ENCODE measurements around the gene COL23A1. TPM values are rescaled to one million over a fixed set of nuclear protein-coding genes. Genes with fewer than 3 reads are reported as not detected.
A peak's percentile ranks its signal among the peaks of the same experiment; 100 is the strongest.

Gene COL23A1
- total RNA-seq, 4 donors from 2014 or later: 0.83 to 1.8 (median 1.5) TPM

DNA sequence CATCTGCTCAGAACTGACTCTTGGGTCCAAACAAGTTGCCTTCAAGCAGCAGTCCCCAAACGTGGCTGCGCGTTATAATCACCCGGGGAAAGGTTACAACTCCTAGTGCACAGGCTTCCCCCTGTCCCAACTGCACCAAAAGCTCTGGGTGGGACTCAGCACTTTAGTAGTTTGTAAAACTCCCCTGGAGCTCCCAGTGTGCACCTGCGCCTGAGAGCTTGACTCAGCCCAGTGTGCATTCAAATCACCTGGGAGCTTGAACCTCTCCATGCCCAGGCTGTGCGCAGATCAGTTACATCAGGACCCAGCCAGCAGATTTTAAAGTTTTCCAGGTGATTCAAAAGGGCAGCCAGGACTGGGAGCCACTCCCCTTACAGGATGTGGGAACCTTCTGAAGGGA is 151.4 kb downstream of the COL23A1 start:
- H3K27ac ChIP-seq (replicated peaks in 1 of 4): no peak overlapping the region
- intact Hi-C loops (cut with DNase I): no loop called here
- DNase-seq (ENCODE audit: extremely low spot score): no peak
- peaks cover 0 to 9% (median 6%) of the 10 kb centered on the region in 4 donors for H3K4me1 ChIP-seq
- H3K36me3 ChIP-seq: no peaks in the 10 kb centered on the region
- TF ChIP-seq, protein P1, sequence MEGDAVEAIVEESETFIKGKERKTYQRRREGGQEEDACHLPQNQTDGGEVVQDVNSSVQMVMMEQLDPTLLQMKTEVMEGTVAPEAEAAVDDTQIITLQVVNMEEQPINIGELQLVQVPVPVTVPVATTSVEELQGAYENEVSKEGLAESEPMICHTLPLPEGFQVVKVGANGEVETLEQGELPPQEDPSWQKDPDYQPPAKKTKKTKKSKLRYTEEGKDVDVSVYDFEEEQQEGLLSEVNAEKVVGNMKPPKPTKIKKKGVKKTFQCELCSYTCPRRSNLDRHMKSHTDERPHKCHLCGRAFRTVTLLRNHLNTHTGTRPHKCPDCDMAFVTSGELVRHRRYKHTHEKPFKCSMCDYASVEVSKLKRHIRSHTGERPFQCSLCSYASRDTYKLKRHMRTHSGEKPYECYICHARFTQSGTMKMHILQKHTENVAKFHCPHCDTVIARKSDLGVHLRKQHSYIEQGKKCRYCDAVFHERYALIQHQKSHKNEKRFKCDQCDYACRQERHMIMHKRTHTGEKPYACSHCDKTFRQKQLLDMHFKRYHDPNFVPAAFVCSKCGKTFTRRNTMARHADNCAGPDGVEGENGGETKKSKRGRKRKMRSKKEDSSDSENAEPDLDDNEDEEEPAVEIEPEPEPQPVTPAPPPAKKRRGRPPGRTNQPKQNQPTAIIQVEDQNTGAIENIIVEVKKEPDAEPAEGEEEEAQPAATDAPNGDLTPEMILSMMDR (IDR thresholded peaks at IDR 0.05): no peak
- TF ChIP-seq POLR2AphosphoS5 (IDR thresholded peaks at IDR 0.05) (no peak), EP300 (IDR thresholded peaks at IDR 0.05) (no peak), POLR2A (IDR thresholded peaks at IDR 0.05; ENCODE audit: low read depth) (no peak)
- H3K27me3 ChIP-seq: no peaks in the 10 kb centered on the region
- no peak overlapping the region for H3K4me3 ChIP-seq
- 96% methylated on average over 4 of the region's 6 CpGs for WGBS
- no peaks in the 10 kb centered on the region for H3K9me3 ChIP-seq

DNA sequence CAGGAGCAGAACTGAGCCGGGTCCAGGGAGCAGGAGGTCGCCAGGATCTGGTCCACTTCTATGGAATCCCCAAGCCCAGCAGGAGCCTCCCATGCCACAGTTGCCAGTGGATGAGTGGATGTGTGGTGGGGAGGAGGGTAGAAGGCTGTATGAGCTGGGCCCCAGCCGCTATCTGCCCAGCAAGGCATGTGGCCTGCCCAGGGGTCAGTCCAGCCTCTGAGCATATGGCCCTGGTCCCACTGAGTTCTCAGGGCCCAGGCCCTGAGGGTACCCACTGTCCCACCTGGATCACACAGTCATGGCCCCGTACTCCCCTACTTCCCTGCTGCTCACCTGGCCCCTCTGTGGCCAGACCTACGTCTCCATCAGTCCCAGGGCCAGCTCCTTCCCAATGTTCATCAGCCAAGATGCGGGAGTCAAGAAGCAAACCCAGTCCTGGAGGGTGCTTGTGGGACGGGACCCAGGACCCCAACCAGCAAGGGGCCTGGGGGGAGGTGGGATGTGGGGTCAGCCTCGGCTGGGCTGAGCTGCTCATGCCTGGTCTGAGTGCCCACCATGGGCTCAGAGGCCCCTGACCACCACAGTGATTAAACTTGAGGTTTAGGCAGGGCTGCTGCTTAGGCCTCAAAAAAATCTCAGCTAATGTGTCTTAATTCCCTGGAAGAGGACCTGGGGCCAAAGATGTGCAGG is 152.7 kb downstream of the COL23A1 start:
- Histone ChIP-seq H3K9me3 (no peaks in the 10 kb centered on the region), H3K4me1 (peaks cover 0 to 9% (median 6%) of the 10 kb centered on the region in 4 donors), H3K27ac (replicated peaks in 1 of 4) (no peak overlapping the region), H3K4me3 (no peak overlapping the region), H3K27me3 (no peaks in the 10 kb centered on the region), H3K36me3 (no peaks in the 10 kb centered on the region)
- intact Hi-C loops (cut with DNase I): no loop called here
- TF ChIP-seq POLR2A (IDR thresholded peaks at IDR 0.05; ENCODE audit: low read depth) (no peak), POLR2AphosphoS5 (IDR thresholded peaks at IDR 0.05) (no peak), EP300 (IDR thresholded peaks at IDR 0.05) (no peak)
- TF ChIP-seq, protein P1 (IDR thresholded peaks at IDR 0.05): no peak
- no peak for DNase-seq (ENCODE audit: extremely low spot score)
- 89% methylated on average over 6 of the region's 8 CpGs for WGBS

DNA sequence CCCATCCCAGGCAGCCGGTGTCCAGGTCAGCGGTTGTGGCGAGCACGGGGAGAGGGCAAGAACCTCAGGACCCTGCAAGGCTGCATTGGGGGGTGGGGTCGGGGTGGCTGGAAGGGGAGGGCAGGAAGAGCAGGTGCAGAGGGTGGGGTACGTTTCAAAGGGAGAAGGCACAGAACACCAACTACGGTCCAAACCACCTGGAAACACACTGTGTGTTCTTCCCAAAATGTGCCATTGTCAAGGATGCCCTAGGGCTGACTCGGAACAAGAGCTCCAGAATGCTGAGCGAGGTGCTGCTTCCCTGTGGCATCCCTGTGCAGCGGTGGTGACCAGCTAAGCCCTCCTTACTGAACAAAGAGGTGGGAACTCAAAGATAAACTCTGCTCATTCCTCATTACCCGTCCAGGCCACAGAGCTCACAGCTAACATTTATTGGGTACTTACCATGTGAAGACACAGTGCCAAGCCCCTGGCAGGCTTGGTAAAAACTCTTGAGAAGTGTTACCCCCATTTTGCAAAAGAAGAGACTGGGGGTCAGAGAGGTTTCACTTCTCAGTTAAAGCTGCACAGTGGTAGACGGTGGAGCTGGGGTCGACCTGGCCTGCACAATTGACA is 153.8 kb downstream of the COL23A1 start:
- DNase-seq (ENCODE audit: extremely low spot score): no peak
- Histone ChIP-seq H3K4me3 (no peak overlapping the region), H3K36me3 (no peaks in the 10 kb centered on the region), H3K4me1 (peaks cover 0 to 9% (median 6%) of the 10 kb centered on the region in 4 donors), H3K9me3 (peaks cover 0 to 3% (median 2%) of the 10 kb centered on the region in 4 donors), H3K27me3 (no peaks in the 10 kb centered on the region), H3K27ac (replicated peaks in 1 of 4) (no peak overlapping the region)
- intact Hi-C loops (cut with DNase I): no loop called here
- 89% methylated on average over 13 of the region's 13 CpGs for WGBS
- TF ChIP-seq EP300 (IDR thresholded peaks at IDR 0.05): no peak
- no peak for TF ChIP-seq POLR2AphosphoS5 (IDR thresholded peaks at IDR 0.05)
- TF ChIP-seq, protein P1 (IDR thresholded peaks at IDR 0.05): no peak
- TF ChIP-seq POLR2A (IDR thresholded peaks at IDR 0.05; ENCODE audit: low read depth): no peak

- WGBS: 86% methylated on average over 22 of the region's 22 CpGs
- peaks cover 0 to 6% (median 5%) of the 10 kb centered on the region in 4 donors for H3K9me3 ChIP-seq
- no peak overlapping the region for H3K4me3 ChIP-seq
- peaks cover 0 to 9% (median 6%) of the 10 kb centered on the region in 4 donors for H3K4me1 ChIP-seq
- H3K27me3 ChIP-seq: no peaks in the 10 kb centered on the region
- DNase-seq (ENCODE audit: extremely low spot score): peak; percentile 66
- TF ChIP-seq POLR2A (IDR thresholded peaks at IDR 0.05; ENCODE audit: low read depth) (no peak), POLR2AphosphoS5 (IDR thresholded peaks at IDR 0.05) (no peak), EP300 (IDR thresholded peaks at IDR 0.05) (no peak)
- TF ChIP-seq, protein P1 (IDR thresholded peaks at IDR 0.05): no peak
- H3K36me3 ChIP-seq: no peaks in the 10 kb centered on the region
- intact Hi-C loops (cut with DNase I): no loop called here
- H3K27ac ChIP-seq (replicated peaks in 1 of 4): no peak overlapping the region
Measured at GRCh38 chr5:178435321-178436238, 154.6 kb downstream of the COL23A1 start.
